H1 (cell line): ENCODE data around the gene SOCS4. TPM values are rescaled to one million over a fixed set of nuclear protein-coding genes. Genes with fewer than 3 reads are reported as not detected.

ENCODE experiments used
- CHD2 ChIP-seq: IDR thresholded peaks from 2 replicates; pipeline ENCODE4 v1.6.1; 2012; ENCODE audit warnings: low read length, improper control_type of control experiment
- MAFK ChIP-seq: IDR thresholded peaks from 2 replicates; pipeline ENCODE4 v1.6.1; 2012; ENCODE audit warnings: low read depth, mild to moderate bottlenecking, improper control_type of control experiment, low read length
- SIN3A ChIP-seq, 2 experiments: IDR thresholded peaks in 1 of 2; conservative IDR thresholded peaks in 1 of 2; 2 replicates each; pipeline ENCODE4 v1.6.1; 2011 to 2012; ENCODE audit warnings: low read length in 2 of 2, improper control_type of control experiment in 1 of 2, low read depth in 1 of 2, mild to moderate bottlenecking in 1 of 2
- YY1 ChIP-seq: IDR thresholded peaks from 2 replicates; pipeline ENCODE4 v1.6.1; 2011; ENCODE audit warnings: low read depth, mild to moderate bottlenecking, low read length
- polyA plus RNA-seq, 7 experiments: library from polyadenylated mRNA; depleted of rRNA in 3 of 7; stranded (reverse) in 5 of 7; unstranded in 2 of 7; fragments of >200 nt in 5 of 7; fragments of 200-250 nt in 2 of 7; gene quantifications; 1 replicate in 5 of 7; 2 replicates in 1 of 7; 4 replicates in 1 of 7; pipeline versions ENCODE4 v1.2.1 to v1.2.3, GENCODE V29; 2011 to 2013; ENCODE audit warnings: missing spikeins in 2 of 7, mixed read lengths in 2 of 7
- total RNA-seq: library from RNA; stranded (reverse); fragmentation: NEBNext Ultra II Directional; extraction: Animal tissue kit (Norgen Biotek cat#: 25700); gene quantifications from 2 replicates; pipeline ENCODE4 v1.2.1, GENCODE V29; 2021
- TF ChIP-seq, protein P1 (sequence below): fragments of 300-600 bp; sonication (generic); IDR thresholded peaks from 2 replicates; pipeline ENCODE4 v1.7.1; 2012; ENCODE audit warnings: low read length, moderate library complexity, mild to moderate bottlenecking, inconsistent platforms; ENCODE audit not compliant: insufficient replicate concordance
- TF ChIP-seq, protein P2 (sequence below): IDR thresholded peaks from 2 replicates; pipeline ENCODE4 v1.6.1; 2012; ENCODE audit warnings: inconsistent platforms
- TF ChIP-seq, protein P3 (sequence below): IDR thresholded peaks from 2 replicates; pipeline ENCODE4 v1.6.1; 2011; ENCODE audit warnings: low read length, improper control_type of control experiment

Gene SOCS4
- total and polyA plus RNA-seq, 2 of the 8 experiments (the other 6 are each of a cell fraction or from before 2014, with no cell fraction given) = 5.5 to 31.5 TPM

DNA sequence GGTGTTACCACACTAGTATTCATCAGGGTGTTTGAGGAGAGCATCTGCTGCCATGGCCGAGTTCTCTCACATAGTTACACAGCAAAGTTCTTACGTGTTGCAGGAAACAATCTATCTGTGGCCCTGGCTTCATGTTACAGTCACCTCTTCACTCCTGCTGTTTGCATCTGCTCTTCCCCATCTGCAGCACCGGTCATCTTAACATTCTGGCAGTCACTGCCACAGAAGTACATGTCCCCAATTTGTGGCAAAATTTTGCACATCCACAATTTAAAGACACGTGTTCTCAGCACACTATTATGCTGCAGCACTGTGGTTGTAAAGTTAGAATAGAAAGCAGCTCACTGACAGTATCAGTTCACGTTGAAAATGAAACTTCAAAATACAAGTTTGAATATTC lies 47.6 kb downstream of the SOCS4 start (continued):
- TF ChIP-seq, protein P1, sequence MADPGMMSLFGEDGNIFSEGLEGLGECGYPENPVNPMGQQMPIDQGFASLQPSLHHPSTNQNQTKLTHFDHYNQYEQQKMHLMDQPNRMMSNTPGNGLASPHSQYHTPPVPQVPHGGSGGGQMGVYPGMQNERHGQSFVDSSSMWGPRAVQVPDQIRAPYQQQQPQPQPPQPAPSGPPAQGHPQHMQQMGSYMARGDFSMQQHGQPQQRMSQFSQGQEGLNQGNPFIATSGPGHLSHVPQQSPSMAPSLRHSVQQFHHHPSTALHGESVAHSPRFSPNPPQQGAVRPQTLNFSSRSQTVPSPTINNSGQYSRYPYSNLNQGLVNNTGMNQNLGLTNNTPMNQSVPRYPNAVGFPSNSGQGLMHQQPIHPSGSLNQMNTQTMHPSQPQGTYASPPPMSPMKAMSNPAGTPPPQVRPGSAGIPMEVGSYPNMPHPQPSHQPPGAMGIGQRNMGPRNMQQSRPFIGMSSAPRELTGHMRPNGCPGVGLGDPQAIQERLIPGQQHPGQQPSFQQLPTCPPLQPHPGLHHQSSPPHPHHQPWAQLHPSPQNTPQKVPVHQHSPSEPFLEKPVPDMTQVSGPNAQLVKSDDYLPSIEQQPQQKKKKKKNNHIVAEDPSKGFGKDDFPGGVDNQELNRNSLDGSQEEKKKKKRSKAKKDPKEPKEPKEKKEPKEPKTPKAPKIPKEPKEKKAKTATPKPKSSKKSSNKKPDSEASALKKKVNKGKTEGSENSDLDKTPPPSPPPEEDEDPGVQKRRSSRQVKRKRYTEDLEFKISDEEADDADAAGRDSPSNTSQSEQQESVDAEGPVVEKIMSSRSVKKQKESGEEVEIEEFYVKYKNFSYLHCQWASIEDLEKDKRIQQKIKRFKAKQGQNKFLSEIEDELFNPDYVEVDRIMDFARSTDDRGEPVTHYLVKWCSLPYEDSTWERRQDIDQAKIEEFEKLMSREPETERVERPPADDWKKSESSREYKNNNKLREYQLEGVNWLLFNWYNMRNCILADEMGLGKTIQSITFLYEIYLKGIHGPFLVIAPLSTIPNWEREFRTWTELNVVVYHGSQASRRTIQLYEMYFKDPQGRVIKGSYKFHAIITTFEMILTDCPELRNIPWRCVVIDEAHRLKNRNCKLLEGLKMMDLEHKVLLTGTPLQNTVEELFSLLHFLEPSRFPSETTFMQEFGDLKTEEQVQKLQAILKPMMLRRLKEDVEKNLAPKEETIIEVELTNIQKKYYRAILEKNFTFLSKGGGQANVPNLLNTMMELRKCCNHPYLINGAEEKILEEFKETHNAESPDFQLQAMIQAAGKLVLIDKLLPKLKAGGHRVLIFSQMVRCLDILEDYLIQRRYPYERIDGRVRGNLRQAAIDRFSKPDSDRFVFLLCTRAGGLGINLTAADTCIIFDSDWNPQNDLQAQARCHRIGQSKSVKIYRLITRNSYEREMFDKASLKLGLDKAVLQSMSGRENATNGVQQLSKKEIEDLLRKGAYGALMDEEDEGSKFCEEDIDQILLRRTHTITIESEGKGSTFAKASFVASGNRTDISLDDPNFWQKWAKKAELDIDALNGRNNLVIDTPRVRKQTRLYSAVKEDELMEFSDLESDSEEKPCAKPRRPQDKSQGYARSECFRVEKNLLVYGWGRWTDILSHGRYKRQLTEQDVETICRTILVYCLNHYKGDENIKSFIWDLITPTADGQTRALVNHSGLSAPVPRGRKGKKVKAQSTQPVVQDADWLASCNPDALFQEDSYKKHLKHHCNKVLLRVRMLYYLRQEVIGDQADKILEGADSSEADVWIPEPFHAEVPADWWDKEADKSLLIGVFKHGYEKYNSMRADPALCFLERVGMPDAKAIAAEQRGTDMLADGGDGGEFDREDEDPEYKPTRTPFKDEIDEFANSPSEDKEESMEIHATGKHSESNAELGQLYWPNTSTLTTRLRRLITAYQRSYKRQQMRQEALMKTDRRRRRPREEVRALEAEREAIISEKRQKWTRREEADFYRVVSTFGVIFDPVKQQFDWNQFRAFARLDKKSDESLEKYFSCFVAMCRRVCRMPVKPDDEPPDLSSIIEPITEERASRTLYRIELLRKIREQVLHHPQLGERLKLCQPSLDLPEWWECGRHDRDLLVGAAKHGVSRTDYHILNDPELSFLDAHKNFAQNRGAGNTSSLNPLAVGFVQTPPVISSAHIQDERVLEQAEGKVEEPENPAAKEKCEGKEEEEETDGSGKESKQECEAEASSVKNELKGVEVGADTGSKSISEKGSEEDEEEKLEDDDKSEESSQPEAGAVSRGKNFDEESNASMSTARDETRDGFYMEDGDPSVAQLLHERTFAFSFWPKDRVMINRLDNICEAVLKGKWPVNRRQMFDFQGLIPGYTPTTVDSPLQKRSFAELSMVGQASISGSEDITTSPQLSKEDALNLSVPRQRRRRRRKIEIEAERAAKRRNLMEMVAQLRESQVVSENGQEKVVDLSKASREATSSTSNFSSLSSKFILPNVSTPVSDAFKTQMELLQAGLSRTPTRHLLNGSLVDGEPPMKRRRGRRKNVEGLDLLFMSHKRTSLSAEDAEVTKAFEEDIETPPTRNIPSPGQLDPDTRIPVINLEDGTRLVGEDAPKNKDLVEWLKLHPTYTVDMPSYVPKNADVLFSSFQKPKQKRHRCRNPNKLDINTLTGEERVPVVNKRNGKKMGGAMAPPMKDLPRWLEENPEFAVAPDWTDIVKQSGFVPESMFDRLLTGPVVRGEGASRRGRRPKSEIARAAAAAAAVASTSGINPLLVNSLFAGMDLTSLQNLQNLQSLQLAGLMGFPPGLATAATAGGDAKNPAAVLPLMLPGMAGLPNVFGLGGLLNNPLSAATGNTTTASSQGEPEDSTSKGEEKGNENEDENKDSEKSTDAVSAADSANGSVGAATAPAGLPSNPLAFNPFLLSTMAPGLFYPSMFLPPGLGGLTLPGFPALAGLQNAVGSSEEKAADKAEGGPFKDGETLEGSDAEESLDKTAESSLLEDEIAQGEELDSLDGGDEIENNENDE = no peak
- TF ChIP-seq CHD2 = no peak
- TF ChIP-seq, protein P2, sequence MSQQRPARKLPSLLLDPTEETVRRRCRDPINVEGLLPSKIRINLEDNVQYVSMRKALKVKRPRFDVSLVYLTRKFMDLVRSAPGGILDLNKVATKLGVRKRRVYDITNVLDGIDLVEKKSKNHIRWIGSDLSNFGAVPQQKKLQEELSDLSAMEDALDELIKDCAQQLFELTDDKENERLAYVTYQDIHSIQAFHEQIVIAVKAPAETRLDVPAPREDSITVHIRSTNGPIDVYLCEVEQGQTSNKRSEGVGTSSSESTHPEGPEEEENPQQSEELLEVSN = no peak
- no peak for TF ChIP-seq YY1
- TF ChIP-seq MAFK = no peak
- TF ChIP-seq, protein P3, sequence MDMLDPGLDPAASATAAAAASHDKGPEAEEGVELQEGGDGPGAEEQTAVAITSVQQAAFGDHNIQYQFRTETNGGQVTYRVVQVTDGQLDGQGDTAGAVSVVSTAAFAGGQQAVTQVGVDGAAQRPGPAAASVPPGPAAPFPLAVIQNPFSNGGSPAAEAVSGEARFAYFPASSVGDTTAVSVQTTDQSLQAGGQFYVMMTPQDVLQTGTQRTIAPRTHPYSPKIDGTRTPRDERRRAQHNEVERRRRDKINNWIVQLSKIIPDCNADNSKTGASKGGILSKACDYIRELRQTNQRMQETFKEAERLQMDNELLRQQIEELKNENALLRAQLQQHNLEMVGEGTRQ = no peak
- no peak for TF ChIP-seq SIN3A (conservative IDR thresholded peaks at IDR 0.05 in 1 of 2, IDR thresholded peaks at IDR 0.05 in 1 of 2; ENCODE audit: low read depth in 1 of 2, low read length in 2 of 2)
- TF ChIP-seq, all 59 proteins: peak for 0
